Kidney (tissue), 14 donors: Measurements from ENCODE around the gene SUPT20HL2. TPM values are rescaled to one million over a fixed set of nuclear protein-coding genes. Genes with fewer than 3 reads are reported as not detected.

Experiments
- DNase-seq, 5 donors: peaks; one replicate each; pipeline ENCODE4 v3.0.0-alpha.2; 2013 to 2020
- FAIRE-seq: peaks from 2 replicates; lab custom pipeline; 2012; peaks lifted over from hg19 to GRCh38; lab: Jason Lieb, UNC
- H3K27ac ChIP-seq, 2 donors: one replicate each; pipeline ENCODE4 v1.7.0; 2013; ENCODE audit warnings: low read depth in 2 of 2, low read length in 2 of 2, inconsistent platforms in 1 of 2
- H3K27me3 ChIP-seq: one replicate; pipeline ENCODE4 v1.7.1; 2013; ENCODE audit warnings: low read length, inconsistent platforms; ENCODE audit not compliant: control insufficient read depth, insufficient read depth
- H3K36me3 ChIP-seq, 3 donors: one replicate each; pipeline versions ENCODE4 v1.7.0 to v1.7.1; 2013; ENCODE audit warnings: low read length in 3 of 3, control low read depth in 1 of 3, inconsistent platforms in 1 of 3; ENCODE audit not compliant: insufficient read depth in 3 of 3, control insufficient read depth in 2 of 3
- H3K4me1 ChIP-seq, 3 donors: one replicate each; pipeline versions ENCODE4 v1.7.0 to v1.7.1; 2013; ENCODE audit warnings: low read length in 3 of 3, inconsistent platforms in 1 of 3, low read depth in 1 of 3; ENCODE audit not compliant: control insufficient read depth in 2 of 3, insufficient read depth in 2 of 3
- H3K4me3 ChIP-seq, 3 donors: one replicate each; pipeline versions ENCODE4 v1.7.0 to v1.8.1; 2013; ENCODE audit warnings: low read length in 3 of 3, control low read depth in 1 of 3, inconsistent platforms in 1 of 3
- H3K9ac ChIP-seq, 3 donors: one replicate each; pipeline versions ENCODE4 v1.7.0 to v1.7.1; 2013; ENCODE audit warnings: low read length in 3 of 3, control low read depth in 1 of 3, inconsistent platforms in 1 of 3
- H3K9me3 ChIP-seq, 3 donors: one replicate each; pipeline versions ENCODE4 v1.7.0 to v1.7.1; 2013; ENCODE audit warnings: low read length in 3 of 3, control low read depth in 1 of 3, inconsistent platforms in 1 of 3; ENCODE audit not compliant: control insufficient read depth in 2 of 3, insufficient read depth in 1 of 3
- CTCF ChIP-seq: IDR thresholded peaks from 3 replicates; pipeline ENCODE4 v1.5.1; 2012; ENCODE audit warnings: mild to moderate bottlenecking, moderate library complexity, borderline replicate concordance; ENCODE audit not compliant: insufficient read depth; ENCODE audit errors: extremely low read depth
- intact Hi-C: fragments of 100-400 bp; cut with DNase I; formaldehyde crosslinking; loops from one replicate; pipeline ENCODE4 v1.11.1; 2022
- polyA plus RNA-seq: library from polyadenylated mRNA; stranded (reverse); fragments of 350-450 nt; fragmentation: Illumina TruSeq; extraction: RNeasy Lipid Tissue Mini Kit (QIAGEN cat#74804); gene quantifications from one replicate; pipeline ENCODE4 v1.2.3, GENCODE V29; 2014; ENCODE audit warnings: low read depth, low replicate concordance; ENCODE audit not compliant: insufficient read depth
- total RNA-seq: library from RNA; stranded (reverse); fragmentation: NEBNext Ultra II Directional; extraction: Animal tissue kit (Norgen Biotek cat#: 25700); gene quantifications from one replicate; pipeline ENCODE4 v1.2.1, GENCODE V29; 2021
- donor health status: control.
- donor health status: control.
- donor health status: control.
- donor health status: control.
- donor health status: control.
- donor health status: DM: yes; HTN: yes; CAD: no.
- donor health status: Normal renal cell carcinoma (clear cell type).

SUPT20HL2 gene
- total and polyA plus RNA-seq, 2 donors from 2014 or later = not detected

GRCh38 chrX:24343719-24344118 lies 29.9 kb upstream of the SUPT20HL2 start:
- Histone ChIP-seq H3K27ac (no peak overlapping the region), H3K9ac (no peak overlapping the region), H3K4me1 (no peaks in the 10 kb centered on the region), H3K4me3 (no peak overlapping the region), H3K9me3 (no peaks in the 10 kb centered on the region), H3K27me3 (peaks cover 3% of the 10 kb centered on the region), H3K36me3 (no peaks in the 10 kb centered on the region)
- intact Hi-C loops = no loop called here
- no peak for DNase-seq
- no peak for TF ChIP-seq CTCF
- FAIRE-seq = no peak

GRCh38 chrX:24341795-24342194 lies 27.9 kb upstream of the SUPT20HL2 start:
- no peak for TF ChIP-seq CTCF
- Histone ChIP-seq H3K27me3 (peaks cover 3% of the 10 kb centered on the region), H3K9me3 (no peaks in the 10 kb centered on the region), H3K4me1 (no peaks in the 10 kb centered on the region), H3K4me3 (no peak overlapping the region), H3K27ac (no peak overlapping the region), H3K36me3 (no peaks in the 10 kb centered on the region), H3K9ac (no peak overlapping the region)
- intact Hi-C loops = no loop called here
- FAIRE-seq (no peak), DNase-seq (no peak)

DNA sequence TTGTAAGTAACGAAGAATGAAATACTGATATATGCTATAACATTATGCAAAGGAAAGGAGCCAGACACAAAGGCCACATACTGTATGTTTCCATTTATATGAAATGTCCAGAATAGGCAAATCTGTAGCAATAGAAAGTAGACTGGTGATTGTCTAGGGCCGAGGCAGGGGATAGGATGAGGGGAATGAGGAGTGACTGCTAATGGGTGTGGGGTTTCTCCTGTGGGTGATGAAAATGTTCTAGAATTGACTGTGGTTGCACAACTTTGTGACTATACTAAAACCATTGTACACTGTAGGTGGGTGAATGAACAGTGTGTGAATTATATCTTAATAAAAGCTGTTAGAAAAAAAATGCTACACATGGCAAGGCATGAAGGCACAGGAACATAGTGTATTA lies 26.6 kb upstream of the SUPT20HL2 start:
- intact Hi-C loops = no loop called here
- H3K9ac ChIP-seq = no peak overlapping the region

More for the DNA sequence above, 26.6 kb upstream of the SUPT20HL2 start:
- H3K27me3 ChIP-seq = peaks cover 3% of the 10 kb centered on the region
- H3K4me1 ChIP-seq = no peaks in the 10 kb centered on the region
- H3K27ac ChIP-seq = no peak overlapping the region
- FAIRE-seq (no peak), DNase-seq (no peak)
- H3K9me3 ChIP-seq = no peaks in the 10 kb centered on the region
- no peak for TF ChIP-seq CTCF
- H3K4me3 ChIP-seq = no peak overlapping the region
- no peaks in the 10 kb centered on the region for H3K36me3 ChIP-seq
